Muscle of arm (tissue), 12 donors: ENCODE data around the gene C15orf62. TPM values are rescaled to one million over a fixed set of nuclear protein-coding genes. Genes with fewer than 3 reads are reported as not detected.

Source experiments
- DNase-seq: peaks from one replicate; pipeline ENCODE4 v3.0.0-alpha.2; 2013
- polyA plus RNA-seq, 12 donors: library from polyadenylated mRNA; unstranded; fragments of 120-200 nt; gene quantifications; one replicate each; pipeline ENCODE4 v1.2.1, GENCODE V29; 2013; ENCODE audit not compliant: insufficient read length in 12 of 12

C15orf62 gene
- polyA plus RNA-seq, 12 donors, result 0.74 to 3.8 (median 1.2) TPM; not detected in 2

GRCh38 chr15:40775740-40776536 lies 6.2 kb downstream of the C15orf62 start:
- DNase-seq, result no peak

DNA sequence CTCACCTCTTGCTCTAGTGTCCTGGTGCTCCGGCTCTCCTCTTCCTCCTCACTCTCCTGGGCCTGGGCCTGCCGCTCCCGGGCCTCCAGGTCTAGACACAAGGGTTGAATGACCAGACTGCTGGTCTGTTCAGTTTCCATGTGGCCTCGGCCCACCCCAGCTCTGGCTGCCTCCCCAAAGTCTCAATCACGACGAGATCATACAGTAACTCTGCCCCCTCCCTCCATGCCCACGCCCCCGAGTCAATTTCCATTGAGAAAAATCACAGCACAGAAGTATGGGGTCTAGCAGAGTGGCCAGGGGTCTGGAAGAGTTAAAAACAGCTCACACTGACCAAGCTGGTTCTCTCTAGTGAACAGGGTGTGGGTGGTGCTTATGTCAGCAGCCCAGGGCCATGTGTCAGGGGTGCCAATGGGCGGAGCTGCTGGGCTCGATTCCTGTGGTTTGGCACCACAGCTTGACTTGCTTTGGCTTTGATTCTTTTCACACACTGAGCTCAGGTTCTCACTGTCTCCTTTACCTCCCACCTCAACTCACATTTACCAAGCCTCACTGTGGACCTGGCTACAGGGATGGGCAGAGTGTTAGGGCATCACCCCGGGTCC lies 6.9 kb downstream of the C15orf62 start:
- no peak for DNase-seq

- DNase-seq, result no peak
Observed at GRCh38 chr15:40782609-40783227, 12.9 kb downstream of the C15orf62 start.

DNA sequence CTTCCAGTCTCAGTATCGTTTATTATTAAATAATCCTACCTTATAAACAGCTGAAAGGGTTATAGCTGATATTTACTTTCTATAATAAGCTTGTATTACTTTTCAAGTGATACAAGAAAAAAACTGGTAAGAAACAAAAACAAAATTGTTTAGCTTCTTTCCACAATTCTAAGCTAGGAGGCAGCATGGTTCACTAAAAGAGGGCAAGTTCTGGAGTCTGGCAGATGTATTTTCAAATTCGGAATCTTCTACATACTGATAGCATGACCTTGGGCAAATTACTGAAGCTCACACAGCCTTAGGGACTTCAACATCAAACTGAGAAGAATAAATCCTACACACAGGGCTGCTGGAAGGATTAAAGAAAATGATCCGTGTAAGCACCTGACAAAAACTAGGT lies 15.4 kb downstream of the C15orf62 start:
- no peak for DNase-seq

GRCh38 chr15:40785814-40786213 lies 16.0 kb downstream of the C15orf62 start:
- no peak for DNase-seq

GRCh38 chr15:40787344-40787841 lies 17.6 kb downstream of the C15orf62 start:
- DNase-seq, result no peak

DNA sequence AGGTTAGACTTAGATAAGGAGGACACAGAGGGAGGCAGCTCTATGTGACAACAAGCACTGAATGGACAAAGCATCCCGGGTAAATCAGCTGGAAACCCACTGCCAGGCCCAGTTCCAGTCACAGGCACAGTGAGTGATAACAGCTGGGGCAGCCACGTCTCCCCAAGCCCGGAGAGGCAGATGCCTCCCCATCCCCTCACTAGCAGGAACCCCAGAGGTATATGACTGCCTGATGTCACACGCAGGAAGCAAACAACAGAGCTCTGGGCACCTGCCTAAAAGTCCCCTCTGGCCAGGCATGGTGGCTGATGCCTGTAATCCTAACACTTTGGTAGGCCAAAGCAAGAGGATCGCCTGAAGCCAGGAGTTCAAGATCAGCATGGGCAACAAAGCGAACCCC lies 18.2 kb downstream of the C15orf62 start:
- DNase-seq, result no peak

- no peak for DNase-seq
Observed at GRCh38 chr15:40789119-40789518, 19.3 kb downstream of the C15orf62 start.

- DNase-seq, result no peak
Observed at GRCh38 chr15:40789999-40790398, 20.2 kb downstream of the C15orf62 start.

DNA sequence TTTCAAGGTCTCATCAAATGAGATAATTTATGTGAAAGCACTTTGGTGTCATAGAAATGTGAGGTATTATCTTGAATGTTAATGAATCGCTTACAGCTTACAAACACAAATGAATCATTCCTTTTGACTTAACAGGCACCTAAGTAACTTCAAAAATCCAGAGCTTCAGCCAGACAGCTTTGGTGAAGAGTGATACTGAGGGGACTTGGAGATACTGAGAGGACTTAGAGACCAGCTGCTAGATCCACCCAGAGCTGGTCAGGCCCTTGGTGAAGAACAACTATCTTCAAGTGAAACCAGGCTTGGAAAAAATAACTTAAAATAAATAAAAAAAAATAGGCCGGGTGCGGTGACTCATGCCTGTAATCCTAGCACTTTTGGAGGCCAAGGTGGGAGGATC lies 20.9 kb downstream of the C15orf62 start:
- no peak for DNase-seq

GRCh38 chr15:40792394-40792793 lies 22.6 kb downstream of the C15orf62 start:
- no peak for DNase-seq

DNA sequence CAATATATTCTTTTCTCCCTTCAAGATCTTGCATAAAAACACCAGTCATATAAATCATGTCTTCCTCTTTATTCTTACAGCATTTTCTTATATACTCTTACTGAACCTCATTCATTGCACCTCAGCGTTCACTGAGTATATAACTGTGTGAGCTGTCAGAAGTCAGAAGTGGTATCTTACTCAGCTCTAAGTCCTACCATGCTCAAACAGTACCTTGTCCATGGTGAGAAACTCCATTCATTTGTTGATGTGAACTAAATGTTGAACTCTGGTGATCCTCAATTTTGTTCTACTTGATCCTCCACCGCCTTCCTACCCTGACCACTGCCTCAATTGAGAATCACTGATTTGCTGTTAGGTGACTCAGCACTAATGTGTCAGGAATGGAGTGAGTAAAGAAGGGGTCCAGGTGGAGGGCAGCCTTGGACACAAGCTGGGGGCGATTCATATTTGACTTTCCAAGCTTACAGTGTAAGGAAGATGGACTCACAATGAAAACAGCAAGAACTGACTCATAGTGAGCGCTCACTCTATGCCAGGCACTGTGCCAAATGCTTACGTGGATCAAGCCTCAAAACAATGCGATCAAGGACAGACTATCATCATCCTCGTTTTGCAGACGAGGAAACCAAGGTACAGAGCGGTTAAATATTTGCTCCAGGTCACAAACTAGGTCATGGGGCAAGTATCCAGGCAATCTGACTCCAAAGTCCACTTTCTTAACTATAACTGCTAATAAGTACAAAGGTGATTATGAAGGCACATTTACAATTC lies 23.6 kb downstream of the C15orf62 start:
- DNase-seq, result no peak

- no peak for DNase-seq
Observed at GRCh38 chr15:40796041-40796440, 26.3 kb downstream of the C15orf62 start.

DNA sequence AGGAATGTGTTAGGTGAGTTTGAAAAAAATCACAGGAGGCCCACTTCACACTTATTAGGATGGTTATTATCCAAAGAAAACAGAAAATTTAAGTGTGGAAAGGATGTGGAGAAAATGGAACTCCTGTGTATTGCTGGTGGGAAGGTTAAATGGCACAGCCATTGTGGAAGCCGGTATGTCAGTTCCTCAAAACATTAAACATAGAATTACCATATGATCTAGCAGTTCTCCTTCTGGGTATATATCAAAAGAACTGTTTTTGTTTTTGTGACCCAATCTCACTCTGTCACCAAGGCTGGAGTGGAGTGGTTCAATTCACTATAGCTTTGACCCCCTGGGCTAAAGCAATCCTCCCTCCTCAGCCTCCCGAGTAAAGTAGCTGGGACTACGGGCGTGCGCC lies 26.7 kb downstream of the C15orf62 start:
- DNase-seq, result no peak

- no peak for DNase-seq
Observed at GRCh38 chr15:40799523-40799922, 29.7 kb downstream of the C15orf62 start.

DNA sequence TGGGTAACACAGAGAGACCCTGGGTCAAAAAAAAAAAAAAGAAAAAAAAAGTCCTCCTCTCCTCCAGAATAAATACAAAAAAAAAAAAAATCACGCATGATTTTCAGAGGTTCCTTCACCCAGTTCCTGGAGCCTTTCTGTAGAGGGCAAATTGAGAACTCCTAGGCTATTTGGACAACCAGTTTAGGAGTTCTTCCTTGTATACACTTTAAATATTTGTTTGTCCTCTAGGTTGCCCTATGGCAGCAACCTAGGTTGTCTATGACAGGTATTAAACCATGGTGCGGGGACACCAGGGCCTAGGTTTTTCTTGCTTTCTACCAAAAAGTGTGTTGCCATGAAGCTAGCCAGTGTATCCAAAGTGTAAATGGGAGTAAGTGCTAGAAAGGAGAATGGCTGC lies 33.3 kb downstream of the C15orf62 start:
- no peak for DNase-seq

DNA sequence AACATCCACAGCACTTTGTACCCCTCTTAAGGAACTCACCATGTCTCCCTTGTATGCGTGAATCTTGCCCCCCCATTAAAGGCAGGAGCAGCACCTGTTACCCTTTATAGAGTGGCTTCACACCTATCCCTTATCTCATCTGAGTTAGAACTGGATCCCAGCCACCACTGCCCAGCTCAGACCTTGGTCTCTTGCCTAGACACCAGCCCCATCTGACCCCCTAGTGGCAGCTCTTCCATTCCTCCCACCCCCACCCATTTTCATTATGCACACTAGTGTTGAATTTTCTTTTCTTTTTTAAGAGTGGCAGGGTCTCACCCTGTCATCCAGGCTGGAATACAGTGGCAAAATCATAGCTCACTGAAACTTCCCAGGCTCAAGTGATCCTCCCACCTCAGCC lies 33.9 kb downstream of the C15orf62 start:
- no peak for DNase-seq

DNA sequence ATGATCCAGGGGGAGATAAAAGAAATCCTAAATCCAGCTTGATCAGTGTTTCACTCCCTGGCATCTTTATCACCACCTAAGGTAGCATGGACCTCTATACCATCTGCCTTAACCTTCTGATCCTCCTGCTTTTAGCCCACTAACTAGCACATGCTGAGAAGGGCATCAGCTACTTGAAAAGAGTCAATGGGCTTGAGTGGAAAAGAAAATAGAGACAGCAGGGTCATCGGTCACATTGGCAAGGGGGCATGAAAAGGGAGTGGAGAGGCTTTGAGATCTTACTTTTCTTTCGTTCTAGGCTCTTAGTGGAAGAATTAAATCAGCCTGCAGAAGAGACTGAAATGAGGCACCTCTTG lies 36.9 kb downstream of the C15orf62 start:
- no peak for DNase-seq

DNA sequence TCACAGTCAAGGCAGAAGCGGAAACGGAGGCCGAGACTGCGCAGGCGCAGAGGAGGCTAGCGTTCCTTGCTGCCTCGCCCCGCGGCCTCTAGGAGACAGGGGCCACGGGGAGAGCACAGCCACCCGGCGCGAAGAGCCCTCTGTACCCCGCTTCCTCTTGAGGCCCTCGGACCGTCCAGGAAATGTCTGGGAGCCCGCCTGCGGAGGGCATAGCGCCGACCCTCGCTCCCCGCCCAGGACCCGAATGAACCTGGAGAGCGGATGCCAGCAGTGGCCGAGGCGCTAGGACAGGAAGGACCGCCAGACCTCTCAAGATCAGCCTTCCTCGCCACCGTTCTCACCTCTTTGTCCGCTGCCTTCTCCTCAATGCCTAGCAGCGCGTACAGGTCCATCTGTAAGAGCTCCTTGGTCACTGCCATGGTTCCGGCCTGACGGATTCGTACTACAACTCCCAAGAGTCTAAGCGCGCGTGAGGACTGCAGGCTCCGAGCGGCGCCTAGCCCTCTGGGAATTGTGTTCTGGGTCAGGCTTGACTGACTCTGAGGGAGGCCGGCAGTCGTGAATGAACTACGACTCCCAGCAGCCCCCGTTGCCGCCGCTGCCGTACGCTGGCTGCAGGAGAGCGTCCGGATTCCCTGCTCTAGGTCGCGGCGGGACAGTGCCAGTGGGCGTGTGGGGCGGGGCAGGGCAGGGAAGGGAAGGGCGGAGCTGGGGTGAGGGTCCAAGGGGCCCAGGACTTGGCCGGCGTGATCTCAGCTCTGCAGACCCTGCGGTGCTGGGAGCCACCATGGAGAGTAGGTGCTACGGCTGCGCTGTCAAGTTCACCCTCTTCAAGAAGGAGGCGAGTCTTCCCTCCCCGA lies 37.5 kb downstream of the C15orf62 start, which contains the start of the genes DNAJC17 and ZFYVE19:
Gene DNAJC17 (minus strand): TSS at position 446 of the 860 bp plus-strand sequence. CDS start 27 bp downstream, at position 419.
Gene ZFYVE19 (plus strand): TSS at position 62 of the 860 bp plus-strand sequence. CDS start 501 bp downstream, at position 563.
- DNase-seq, result peak; percentile 99

- DNase-seq, result no peak
Observed at GRCh38 chr15:40807888-40808461, 38.2 kb downstream of the C15orf62 start.
